Mesenchymal stem cell (in vitro differentiated cells and primary cell): ENCODE measurements around the gene VTI1A.

Experiments used
- DNase-seq: peaks from one replicate; pipeline ENCODE4 v3.0.0-alpha.2; 2013
- H2AFZ ChIP-seq: one replicate; pipeline ENCODE4 v1.6.1; 2013; ENCODE audit warnings: low read depth, mild to moderate bottlenecking, control low read depth, inconsistent platforms, low read length, moderate library complexity
- H2AK5ac ChIP-seq: 2 replicates; pipeline ENCODE4 v1.6.1; 2013; ENCODE audit warnings: low read length, moderate library complexity, mild to moderate bottlenecking, inconsistent platforms; ENCODE audit not compliant: severe bottlenecking
- H2BK120ac ChIP-seq: one replicate; pipeline ENCODE4 v1.6.1; 2013; ENCODE audit warnings: low read depth, mild to moderate bottlenecking, inconsistent platforms, low read length, moderate library complexity
- H2BK12ac ChIP-seq, 2 experiments: one replicate each; pipeline ENCODE4 v1.6.1; 2013; ENCODE audit warnings: inconsistent platforms in 2 of 2, low read length in 2 of 2, mild to moderate bottlenecking in 2 of 2, moderate library complexity in 2 of 2, control low read depth in 1 of 2
- H2BK15ac ChIP-seq: one replicate; pipeline ENCODE4 v1.6.1; 2013; ENCODE audit warnings: mild to moderate bottlenecking, low read depth, inconsistent platforms; ENCODE audit not compliant: poor library complexity, severe bottlenecking
- H2BK5ac ChIP-seq: 2 replicates; pipeline ENCODE4 v1.6.1; 2013; ENCODE audit warnings: low read depth, mild to moderate bottlenecking, low read length, control low read depth, inconsistent platforms; ENCODE audit not compliant: poor library complexity, severe bottlenecking
- H3K14ac ChIP-seq, 2 experiments: one replicate each; pipeline ENCODE4 v1.6.1; 2013; ENCODE audit warnings: inconsistent platforms in 2 of 2, low read length in 2 of 2, control low read depth in 1 of 2, mild to moderate bottlenecking in 1 of 2, moderate library complexity in 1 of 2
- H3K18ac ChIP-seq, 2 experiments: one replicate each; pipeline ENCODE4 v1.6.1; 2013; ENCODE audit warnings: inconsistent platforms in 2 of 2, low read length in 2 of 2, control low read depth in 1 of 2, low read depth in 1 of 2, mild to moderate bottlenecking in 1 of 2
- H3K23ac ChIP-seq, 2 experiments: one replicate each; pipeline ENCODE4 v1.6.1; 2013; ENCODE audit warnings: inconsistent platforms in 2 of 2, low read length in 2 of 2, mild to moderate bottlenecking in 2 of 2, moderate library complexity in 2 of 2, control low read depth in 1 of 2
- H3K27ac ChIP-seq: 2 replicates; pipeline ENCODE4 v1.5.1; 2013; ENCODE audit warnings: mild to moderate bottlenecking, moderate library complexity, low read length, control low read depth, inconsistent platforms; ENCODE audit not compliant: poor library complexity, severe bottlenecking
- H3K27me3 ChIP-seq, 2 experiments: 2 replicates each; pipeline versions ENCODE4 v1.6.1 to v1.7.0; 2013; ENCODE audit warnings: low read length in 2 of 2, mild to moderate bottlenecking in 2 of 2, moderate library complexity in 2 of 2, control low read depth in 1 of 2, inconsistent platforms in 1 of 2; ENCODE audit not compliant: control insufficient read depth in 1 of 2, insufficient read depth in 1 of 2
- H3K36me3 ChIP-seq, 2 experiments: 2 replicates each; pipeline versions ENCODE4 v1.6.1 to v1.7.0; 2013; ENCODE audit warnings: low read length in 2 of 2, control low read depth in 1 of 2, inconsistent platforms in 1 of 2, low read depth in 1 of 2, mild to moderate bottlenecking in 1 of 2; ENCODE audit not compliant: insufficient read depth in 2 of 2, control insufficient read depth in 1 of 2
- H3K4ac ChIP-seq, 2 experiments: one replicate each; pipeline ENCODE4 v1.6.1; 2013; ENCODE audit warnings: inconsistent platforms in 2 of 2, low read length in 2 of 2, mild to moderate bottlenecking in 2 of 2, moderate library complexity in 2 of 2, control low read depth in 1 of 2, low read depth in 1 of 2
- H3K4me1 ChIP-seq: 2 replicates; pipeline ENCODE4 v1.6.1; 2013; ENCODE audit warnings: low read depth, low read length, control low read depth; ENCODE audit not compliant: control insufficient read depth, insufficient read depth
- H3K4me2 ChIP-seq: 2 replicates; pipeline ENCODE4 v1.6.1; 2013; ENCODE audit warnings: low read length, mild to moderate bottlenecking, inconsistent platforms; ENCODE audit not compliant: poor library complexity, severe bottlenecking
- H3K4me3 ChIP-seq, 2 experiments: 2 replicates each; pipeline versions ENCODE4 v1.5.1 to v1.7.0; 2013; ENCODE audit warnings: low read length in 2 of 2, mild to moderate bottlenecking in 2 of 2, control low read depth in 1 of 2, low read depth in 1 of 2; ENCODE audit not compliant: insufficient read depth in 1 of 2
- H3K79me1 ChIP-seq: replicated peaks from 2 replicates; pipeline ENCODE4 v1.6.1; 2013; ENCODE audit warnings: mild to moderate bottlenecking, control low read depth, low read length, inconsistent platforms; ENCODE audit not compliant: poor library complexity, severe bottlenecking
- H3K9ac ChIP-seq: 2 replicates; pipeline ENCODE4 v1.7.0; 2013; ENCODE audit warnings: mild to moderate bottlenecking, low read length, moderate library complexity
- H3K9me3 ChIP-seq: 2 replicates; pipeline ENCODE4 v1.7.0; 2013; ENCODE audit warnings: mild to moderate bottlenecking, low read length; ENCODE audit not compliant: control insufficient read depth
- H4K8ac ChIP-seq: one replicate; pipeline ENCODE4 v1.6.1; 2013; ENCODE audit warnings: inconsistent platforms, mild to moderate bottlenecking, low read length, moderate library complexity
- H4K91ac ChIP-seq: one replicate; pipeline ENCODE4 v1.6.1; 2013; ENCODE audit warnings: mild to moderate bottlenecking, low read length, inconsistent platforms
- WGBS: methylation state at CpG from one replicate; pipeline ENCODE4 v1.1.7; 2013; ENCODE audit warnings: mixed read lengths; 5-methylcytosine and 5-hydroxymethylcytosine counted together

VTI1A gene

DNA sequence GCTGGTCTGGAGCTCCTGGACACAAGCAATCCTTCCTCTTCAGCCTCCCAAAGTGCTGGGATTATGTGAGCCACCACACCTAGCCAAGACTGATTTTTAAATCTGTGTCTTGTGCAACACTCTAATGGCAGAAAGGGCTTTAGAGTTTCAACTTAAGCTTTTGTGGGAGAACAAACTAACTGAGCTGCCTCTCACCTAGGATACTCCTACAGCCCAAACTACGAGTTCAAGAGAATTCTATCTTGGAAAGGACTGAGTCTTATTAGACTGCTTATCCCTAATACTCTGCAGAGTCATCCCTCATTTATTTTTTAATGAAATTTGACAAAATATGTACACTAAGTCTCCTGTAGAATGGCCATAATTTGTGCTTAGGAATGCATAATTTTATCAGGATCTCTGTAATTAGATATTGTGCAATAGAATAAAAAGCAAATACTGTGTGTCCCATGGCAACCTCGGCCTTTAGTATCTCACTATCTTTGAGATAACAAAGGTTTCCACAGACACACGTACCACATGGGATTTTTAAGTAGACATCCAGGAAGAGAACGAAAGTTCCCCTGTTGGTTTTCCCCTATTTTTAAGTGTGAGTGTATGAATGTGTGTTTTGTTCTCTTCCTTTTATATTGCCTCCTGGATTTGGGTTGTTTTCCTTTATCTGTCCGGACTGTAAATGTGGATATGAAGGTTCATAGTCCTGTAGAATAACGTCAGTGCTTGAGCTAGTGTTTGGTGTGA, 303.6 kb downstream of the VTI1A start:
- Histone ChIP-seq H3K79me1 (peaks cover 4% of the 10 kb centered on the region), H2BK15ac (no peak overlapping the region), H3K4me1 (peaks cover 2% of the 10 kb centered on the region), H4K91ac (no peak overlapping the region), H2BK120ac (no peak overlapping the region), H3K4me2 (no peak overlapping the region), H3K4ac (no peak overlapping the region), H2BK12ac (no peak overlapping the region), H2AFZ (no peak overlapping the region), H2BK5ac (no peak overlapping the region), H2AK5ac (no peak overlapping the region), H3K23ac (no peak overlapping the region), H3K18ac (no peak overlapping the region), H3K4me3 (no peak overlapping the region), H3K36me3 (peaks cover 3 to 4% of the 10 kb centered on the region in 2 experiments), H4K8ac (no peak overlapping the region), H3K14ac (no peak overlapping the region), H3K27me3 (no peaks in the 10 kb centered on the region), H3K27ac (no peak overlapping the region), H3K9me3 (no peaks in the 10 kb centered on the region), H3K9ac (no peak overlapping the region)
- no peak for DNase-seq
- 97% methylated on average over 6 of the region's 6 CpGs for WGBS

DNA sequence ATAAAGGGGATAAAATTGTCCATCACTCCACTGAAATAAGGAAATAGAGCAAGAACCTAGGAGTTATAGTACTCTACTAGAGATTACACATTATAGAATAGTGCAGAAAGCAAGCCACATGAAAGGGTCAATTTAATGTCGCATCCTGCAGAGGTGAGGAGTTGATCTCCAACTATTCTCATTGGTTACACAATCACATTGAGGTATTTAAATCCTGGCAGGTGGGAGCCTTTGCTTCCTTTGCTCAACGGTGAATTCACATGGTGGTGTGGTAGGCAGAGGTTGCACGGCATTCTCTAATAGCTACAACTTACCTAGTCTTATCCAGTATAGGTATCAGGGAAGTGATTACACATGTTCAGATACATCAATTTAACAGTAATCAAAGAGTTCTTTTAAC, 304.6 kb downstream of the VTI1A start:
- H3K4me1 ChIP-seq, result peaks cover 4% of the 10 kb centered on the region
- no peak overlapping the region for H3K14ac ChIP-seq
- H2AFZ ChIP-seq, result no peak overlapping the region
- 100% methylated on average over 1 of the region's 3 CpGs for WGBS
- H3K4me2 ChIP-seq, result no peak overlapping the region
- H2BK5ac ChIP-seq, result no peak overlapping the region
- H4K8ac ChIP-seq, result no peak overlapping the region
- H2AK5ac ChIP-seq, result no peak overlapping the region
- H3K27ac ChIP-seq, result no peak overlapping the region
- peaks cover 4% of the 10 kb centered on the region for H3K79me1 ChIP-seq
- no peak overlapping the region for H3K9ac ChIP-seq
- H2BK12ac ChIP-seq, result no peak overlapping the region
- no peak overlapping the region for H4K91ac ChIP-seq
- no peaks in the 10 kb centered on the region for H3K9me3 ChIP-seq
- H3K4ac ChIP-seq, result no peak overlapping the region
- no peak overlapping the region for H2BK120ac ChIP-seq
- no peak overlapping the region for H3K4me3 ChIP-seq
- no peak overlapping the region for H3K23ac ChIP-seq
- H3K27me3 ChIP-seq, result no peaks in the 10 kb centered on the region
- H3K36me3 ChIP-seq, result peaks cover 3 to 4% of the 10 kb centered on the region in 2 experiments
- H2BK15ac ChIP-seq, result no peak overlapping the region
- DNase-seq, result no peak
- no peak overlapping the region for H3K18ac ChIP-seq

GRCh38 chr10:112752288-112752687, 305.3 kb downstream of the VTI1A start:
- Histone ChIP-seq H3K27ac (no peak overlapping the region), H3K4me2 (no peak overlapping the region), H2BK120ac (no peak overlapping the region), H3K23ac (no peak overlapping the region), H2BK5ac (no peak overlapping the region), H3K79me1 (peaks cover 4% of the 10 kb centered on the region), H3K4me1 (peaks cover 6% of the 10 kb centered on the region), H3K9me3 (no peaks in the 10 kb centered on the region), H2BK12ac (no peak overlapping the region), H3K14ac (no peak overlapping the region), H2AK5ac (no peak overlapping the region), H2AFZ (no peak overlapping the region), H3K36me3 (peaks cover 0 to 4% of the 10 kb centered on the region in 2 experiments), H3K27me3 (no peaks in the 10 kb centered on the region), H3K9ac (no peak overlapping the region), H3K4me3 (no peak overlapping the region), H4K91ac (no peak overlapping the region), H2BK15ac (peak overlapping the region; percentile 26), H3K18ac (no peak overlapping the region), H4K8ac (no peak overlapping the region), H3K4ac (no peak overlapping the region)
- 100% methylated on average over 3 of the region's 3 CpGs for WGBS
- no peak for DNase-seq

DNA sequence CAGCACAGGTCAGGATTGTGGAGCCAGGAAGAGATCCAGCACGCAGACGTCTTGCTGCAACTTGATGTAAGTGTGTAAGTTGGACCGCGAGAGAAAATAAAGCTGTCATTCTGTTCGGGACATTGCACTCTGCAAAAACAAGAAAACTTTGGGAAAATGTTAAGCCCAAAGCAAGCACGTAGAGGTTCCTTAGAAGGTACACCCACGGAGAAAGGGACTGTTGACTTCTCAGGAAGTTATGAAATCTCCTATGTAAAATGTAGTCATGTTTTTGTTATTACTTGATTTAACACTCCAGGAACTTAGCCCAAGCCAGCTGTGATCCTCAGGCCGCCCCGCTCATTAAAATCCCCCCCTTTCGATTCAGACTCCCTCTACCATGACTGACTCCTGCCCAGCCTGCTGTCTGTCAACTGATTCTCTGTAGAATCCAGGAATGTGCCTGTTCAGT, 307.0 kb downstream of the VTI1A start:
- no peak overlapping the region for H2BK12ac ChIP-seq
- H2AFZ ChIP-seq, result no peak overlapping the region
- H3K9ac ChIP-seq, result peak overlapping the region; percentile 19
- no peak overlapping the region for H3K4me2 ChIP-seq
- no peak overlapping the region for H3K14ac ChIP-seq
- no peak for DNase-seq
- H3K79me1 ChIP-seq, result no peaks in the 10 kb centered on the region
- no peak overlapping the region for H3K4ac ChIP-seq
- WGBS, result 87% methylated on average over 10 of the region's 10 CpGs
- no peak overlapping the region for H2BK5ac ChIP-seq
- peaks cover 8% of the 10 kb centered on the region for H3K4me1 ChIP-seq
- H3K27me3 ChIP-seq, result no peaks in the 10 kb centered on the region
- H3K27ac ChIP-seq, result peak overlapping the region; percentile 36
- no peak overlapping the region for H3K18ac ChIP-seq
- no peak overlapping the region for H2BK120ac ChIP-seq
- H3K9me3 ChIP-seq, result no peaks in the 10 kb centered on the region
- H2BK15ac ChIP-seq, result no peak overlapping the region
- no peak overlapping the region for H3K23ac ChIP-seq
- peak overlapping the region in 1 of 2 experiments; percentile 58 for H3K4me3 ChIP-seq
- H2AK5ac ChIP-seq, result no peak overlapping the region
- H4K91ac ChIP-seq, result no peak overlapping the region
- H4K8ac ChIP-seq, result no peak overlapping the region
- H3K36me3 ChIP-seq, result no peaks in the 10 kb centered on the region
